Colonic mucosa (tissue), 4 donors: Measurements from ENCODE around the gene VCP. TPM values are rescaled to one million over a fixed set of nuclear protein-coding genes. Genes with fewer than 3 reads are reported as not detected.

ENCODE experiments used
- DNase-seq: peaks from one replicate; pipeline ENCODE4 v3.0.0-alpha.2; 2020
- H3K27ac ChIP-seq: fragments of 200-600 bp; one replicate; pipeline ENCODE4 v1.8.0; 2021
- H3K27me3 ChIP-seq: fragments of 200-600 bp; one replicate; pipeline ENCODE4 v1.8.0; 2021
- H3K36me3 ChIP-seq: fragments of 200-600 bp; one replicate; pipeline ENCODE4 v1.8.0; 2021
- H3K4me1 ChIP-seq: fragments of 200-600 bp; one replicate; pipeline ENCODE4 v1.8.0; 2021; ENCODE audit warnings: mild to moderate bottlenecking
- H3K4me3 ChIP-seq: fragments of 200-600 bp; one replicate; pipeline ENCODE4 v1.8.0; 2021
- H3K9ac ChIP-seq, 2 donors: one replicate each; pipeline ENCODE4 v1.7.0; 2013; ENCODE audit warnings: control low read depth in 2 of 2, low read depth in 2 of 2, low read length in 2 of 2
- H3K9me3 ChIP-seq: fragments of 200-600 bp; one replicate; pipeline ENCODE4 v1.8.0; 2021
- intact Hi-C: fragments of 100-400 bp; cut with DNase I; formaldehyde crosslinking; loops from one replicate; pipeline ENCODE4 v1.14.1; 2022
- total RNA-seq, 2 donors: library from RNA; stranded (reverse); fragmentation: NEBNext Ultra II Directional in 1 of 2; extraction: Animal tissue kit (Norgen Biotek cat#: 25700) in 1 of 2; gene quantifications; one replicate each; pipeline ENCODE4 v1.2.1, GENCODE V29; 2021
- TF ChIP-seq, protein P1 (sequence below): fragments of 200-600 bp; IDR thresholded peaks from one replicate; pipeline ENCODE4 v1.8.0; 2022; ENCODE audit warnings: antibody characterized with exemption, mild to moderate bottlenecking
- donor health status: healthy.
- donor health status: DM: no; HTN: no; CAD: no.
- donor health status: DM: no; HTN: no; CAD: no.

VCP gene
- total RNA-seq, 2 donors from 2014 or later = 176 to 287 TPM

DNA sequence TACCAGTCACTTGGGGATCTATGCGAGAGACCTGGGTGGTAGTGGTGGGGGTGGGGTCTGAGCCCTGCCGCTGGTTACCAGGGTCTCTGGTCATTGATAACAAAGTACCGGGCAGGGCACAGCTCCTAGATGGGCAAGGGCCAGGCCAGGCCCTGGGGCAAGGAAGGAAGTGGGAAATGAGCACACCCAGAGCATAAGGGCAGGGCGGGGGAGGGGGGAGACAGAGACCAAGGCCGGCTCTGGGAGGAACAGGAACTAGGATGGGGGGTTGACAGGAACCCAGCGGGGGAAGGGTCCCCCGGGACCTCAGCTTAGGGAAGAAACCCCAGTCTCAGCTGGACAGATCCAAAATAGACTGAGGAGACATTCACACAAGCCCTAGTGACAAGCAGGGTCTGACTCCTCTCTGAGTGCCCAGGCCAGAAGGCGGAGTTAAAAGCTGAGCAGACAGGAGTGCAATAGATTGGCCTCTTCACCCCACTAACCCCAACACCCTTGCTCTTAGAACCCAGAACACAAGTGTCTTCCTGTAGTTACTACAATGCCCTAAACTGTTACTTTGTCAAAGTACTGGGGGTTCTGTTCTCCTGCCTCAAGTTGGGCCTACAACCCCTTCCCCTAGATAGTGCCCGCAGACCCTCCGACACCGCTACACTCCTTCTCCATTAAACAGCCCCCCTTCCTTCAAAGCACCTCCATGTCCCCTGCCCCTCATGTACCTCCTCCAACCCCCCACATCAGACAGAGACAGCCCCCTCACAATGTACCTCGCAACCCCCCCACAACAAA lies 42.6 kb upstream of the VCP start:
- no peaks in the 10 kb centered on the region for H3K27me3 ChIP-seq
- TF ChIP-seq, protein P1, sequence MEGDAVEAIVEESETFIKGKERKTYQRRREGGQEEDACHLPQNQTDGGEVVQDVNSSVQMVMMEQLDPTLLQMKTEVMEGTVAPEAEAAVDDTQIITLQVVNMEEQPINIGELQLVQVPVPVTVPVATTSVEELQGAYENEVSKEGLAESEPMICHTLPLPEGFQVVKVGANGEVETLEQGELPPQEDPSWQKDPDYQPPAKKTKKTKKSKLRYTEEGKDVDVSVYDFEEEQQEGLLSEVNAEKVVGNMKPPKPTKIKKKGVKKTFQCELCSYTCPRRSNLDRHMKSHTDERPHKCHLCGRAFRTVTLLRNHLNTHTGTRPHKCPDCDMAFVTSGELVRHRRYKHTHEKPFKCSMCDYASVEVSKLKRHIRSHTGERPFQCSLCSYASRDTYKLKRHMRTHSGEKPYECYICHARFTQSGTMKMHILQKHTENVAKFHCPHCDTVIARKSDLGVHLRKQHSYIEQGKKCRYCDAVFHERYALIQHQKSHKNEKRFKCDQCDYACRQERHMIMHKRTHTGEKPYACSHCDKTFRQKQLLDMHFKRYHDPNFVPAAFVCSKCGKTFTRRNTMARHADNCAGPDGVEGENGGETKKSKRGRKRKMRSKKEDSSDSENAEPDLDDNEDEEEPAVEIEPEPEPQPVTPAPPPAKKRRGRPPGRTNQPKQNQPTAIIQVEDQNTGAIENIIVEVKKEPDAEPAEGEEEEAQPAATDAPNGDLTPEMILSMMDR = no peak
- no peaks in the 10 kb centered on the region for H3K36me3 ChIP-seq
- H3K9me3 ChIP-seq = no peaks in the 10 kb centered on the region
- H3K27ac ChIP-seq = peak overlapping the region; percentile 91
- peak overlapping the region; percentile 38 for H3K4me3 ChIP-seq
- H3K9ac ChIP-seq = peak overlapping the region; percentile 74 to 93
- H3K4me1 ChIP-seq = peaks cover 6% of the 10 kb centered on the region
- intact Hi-C loops = no loop called here
- peak; percentile 76 for DNase-seq

DNA sequence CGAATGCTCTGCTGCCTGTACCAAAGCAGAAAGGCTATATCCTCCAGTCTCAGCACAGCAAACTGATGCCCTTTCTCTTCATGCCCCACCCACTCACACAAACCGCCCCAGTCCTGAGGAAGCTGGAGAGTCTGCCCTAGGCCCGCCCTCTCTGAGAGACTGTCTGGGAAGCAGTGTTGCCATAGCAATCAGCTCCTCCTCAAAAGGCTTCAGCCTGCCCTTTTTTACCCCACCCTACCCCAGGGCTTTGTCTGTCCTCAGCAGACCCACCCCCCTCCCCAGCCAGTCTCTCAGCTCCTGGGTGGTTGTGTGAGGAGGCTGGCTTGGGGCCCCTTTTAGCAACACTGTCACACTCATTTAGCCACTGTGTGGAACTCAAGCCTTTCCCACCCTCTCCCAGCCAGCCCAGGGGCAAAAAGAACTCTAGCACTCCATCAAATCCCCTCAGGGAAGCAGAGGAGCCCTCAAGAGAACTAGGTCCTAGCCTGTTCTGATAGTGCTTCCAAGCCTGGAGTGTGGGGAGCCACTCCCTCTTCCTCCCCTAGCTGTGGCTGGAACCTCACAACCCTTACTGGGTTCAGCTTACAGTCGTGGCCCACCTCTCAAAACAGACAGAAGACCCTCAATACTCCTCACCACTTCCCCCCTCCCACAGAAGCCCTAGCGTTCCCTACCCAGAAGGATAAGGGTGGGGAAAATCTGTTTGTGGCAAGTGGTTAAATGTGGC lies 41.9 kb upstream of the VCP start:
- TF ChIP-seq, protein P1 = no peak
- intact Hi-C loops = no loop called here
- peak overlapping the region; percentile 74 to 93 for H3K9ac ChIP-seq
- H3K9me3 ChIP-seq = no peaks in the 10 kb centered on the region
- peaks cover 6% of the 10 kb centered on the region for H3K4me1 ChIP-seq
- H3K27ac ChIP-seq = peak overlapping the region; percentile 91
- no peaks in the 10 kb centered on the region for H3K36me3 ChIP-seq
- DNase-seq = peak; percentile 95
- H3K4me3 ChIP-seq = peak overlapping the region; percentile 38
- H3K27me3 ChIP-seq = no peaks in the 10 kb centered on the region

DNA sequence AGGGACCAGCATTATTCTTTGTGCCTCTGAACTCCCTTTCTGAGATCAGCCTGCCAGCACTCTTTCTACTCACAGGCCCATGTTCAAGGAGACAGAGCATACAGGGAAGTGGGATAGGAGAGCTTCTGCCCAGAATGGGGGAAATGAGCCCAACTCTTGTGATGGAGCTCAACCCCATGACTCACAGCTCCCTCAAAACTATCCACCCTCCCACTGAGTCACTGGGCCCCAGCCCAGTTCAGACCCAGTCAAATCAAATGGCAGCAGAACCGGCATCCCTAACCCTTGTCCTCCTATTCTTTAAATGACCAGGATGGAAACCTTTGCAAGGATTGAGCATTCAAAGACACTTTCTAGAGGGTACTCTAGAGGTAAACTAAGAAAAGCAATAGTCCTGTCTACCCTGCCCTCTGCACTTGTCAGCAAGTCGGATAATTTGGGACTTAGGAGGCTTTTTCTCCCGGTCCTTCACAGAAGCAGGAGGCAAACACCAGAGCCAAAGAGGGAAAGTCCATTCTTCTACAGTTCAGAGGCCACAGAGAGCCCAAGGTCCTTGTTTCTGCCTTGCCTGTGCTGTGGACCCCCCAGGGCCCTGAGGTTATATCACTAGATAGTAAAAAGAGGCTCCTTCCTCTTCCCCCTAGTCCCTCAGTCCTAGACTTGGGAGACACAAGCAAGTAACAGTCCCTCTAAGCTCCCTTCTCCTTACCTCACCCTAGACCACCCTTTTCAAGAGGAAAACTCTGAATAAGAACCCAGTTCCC lies 40.0 kb upstream of the VCP start:
- H3K4me1 ChIP-seq = peaks cover 6% of the 10 kb centered on the region
- no peaks in the 10 kb centered on the region for H3K27me3 ChIP-seq
- peaks cover 7% of the 10 kb centered on the region for H3K36me3 ChIP-seq
- no peaks in the 10 kb centered on the region for H3K9me3 ChIP-seq
- H3K4me3 ChIP-seq = no peak overlapping the region
- DNase-seq = no peak
- H3K9ac ChIP-seq = peak overlapping the region in 1 of 2 donors; percentile 68
- peak overlapping the region; percentile 66 for H3K27ac ChIP-seq
- TF ChIP-seq, protein P1 = no peak
- intact Hi-C loops = no loop called here

DNA sequence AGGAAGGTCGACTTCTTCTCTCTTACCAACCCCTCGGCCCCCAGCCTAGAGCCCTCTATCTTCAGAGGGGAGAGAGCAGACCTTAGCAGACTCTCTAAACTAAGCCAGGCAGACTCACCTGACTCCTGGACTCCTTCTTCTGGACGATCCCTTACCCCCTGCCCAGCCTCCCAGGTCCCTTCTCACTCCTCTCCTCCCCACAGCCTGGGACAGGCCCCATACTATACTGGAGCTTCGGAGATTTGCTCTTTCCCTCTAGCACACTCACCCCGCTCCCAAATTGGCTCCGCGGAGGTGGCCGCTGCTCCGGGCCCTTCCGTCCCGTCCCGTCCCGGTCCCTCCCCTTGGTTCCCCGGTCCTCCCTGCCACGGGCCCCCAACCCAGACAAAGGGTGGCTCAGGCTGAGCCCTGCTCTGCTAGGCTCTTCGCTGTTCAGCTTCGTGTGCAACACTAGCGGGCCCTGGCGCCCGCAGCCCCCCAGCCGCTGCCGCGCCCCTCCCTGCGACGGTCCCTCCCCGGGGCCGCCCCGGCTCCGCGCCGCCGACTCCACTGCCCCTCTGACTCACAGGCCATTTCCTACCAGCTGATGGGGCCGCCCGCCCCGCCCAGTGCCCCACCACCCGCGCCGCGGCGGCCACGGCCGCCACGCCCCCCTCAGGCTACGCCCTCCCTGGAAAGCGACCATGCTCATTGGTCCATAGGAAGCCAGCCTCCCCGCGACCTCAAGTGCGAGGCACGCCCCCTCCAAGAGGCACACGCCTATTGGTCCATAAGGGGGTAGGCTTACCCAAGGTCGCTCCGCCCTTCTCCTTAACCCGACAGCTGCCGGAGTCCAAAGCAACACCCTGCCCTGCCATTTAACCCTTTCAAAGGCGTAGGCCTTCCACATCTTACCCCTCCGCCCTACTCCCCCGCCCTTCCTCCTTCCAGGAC lies 38.8 kb upstream of the VCP start:
- Histone ChIP-seq H3K27me3 (no peaks in the 10 kb centered on the region), H3K27ac (peak overlapping the region; percentile 70), H3K4me1 (peaks cover 6% of the 10 kb centered on the region), H3K4me3 (peak overlapping the region; percentile 86), H3K9me3 (no peaks in the 10 kb centered on the region), H3K36me3 (peaks cover 7% of the 10 kb centered on the region), H3K9ac (peak overlapping the region; percentile 78 to 82)
- TF ChIP-seq, protein P1 = no peak
- DNase-seq = peak; percentile 98
- intact Hi-C loops = no loop called here
